Erythroblast (primary cell): ENCODE measurements around the gene PAWR.

ENCODE experiments used
- GATA1 ChIP-seq: IDR thresholded peaks from 2 replicates; pipeline ENCODE4 v1.6.1; 2011; ENCODE audit warnings: low read depth, mild to moderate bottlenecking, control low read depth, low read length, moderate library complexity
- POLR2A ChIP-seq: IDR thresholded peaks from 2 replicates; pipeline ENCODE4 v1.6.1; 2011; ENCODE audit warnings: mild to moderate bottlenecking, low read length

DNA sequence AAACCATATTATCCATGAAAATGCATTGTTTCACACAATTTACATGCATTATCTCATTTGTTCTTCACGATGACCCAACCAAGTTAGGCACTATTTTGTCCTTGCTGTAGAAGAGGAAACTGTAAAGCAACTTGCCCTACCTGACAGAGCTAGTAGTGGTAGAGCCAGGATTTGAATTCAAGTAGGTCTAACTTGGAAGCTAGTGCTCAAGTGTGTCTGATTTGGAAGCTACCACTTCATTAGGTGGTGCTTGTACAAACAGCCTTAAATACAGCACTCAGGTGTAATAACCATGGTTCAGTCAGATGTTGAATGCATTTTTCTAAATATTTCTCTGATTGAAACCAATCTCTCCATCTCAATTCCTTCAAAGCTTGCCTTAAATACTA, 123.6 kb downstream of the PAWR start:
- TF ChIP-seq POLR2A: no peak
- no peak for TF ChIP-seq GATA1
